Immature natural killer cell (primary cell): ENCODE results near the gene BRD3OS. TPM values are rescaled to one million over a fixed set of nuclear protein-coding genes. Genes with fewer than 3 reads are reported as not detected.

Experiments used
- DNase-seq, 3 donors: peaks; one replicate each; pipeline ENCODE4 v3.0.0; 2022; ENCODE audit warnings: mixed read lengths in 1 of 3
- H3K27ac Mint-ChIP-seq, 6 donors: one replicate each; pipeline ENCODE4 v1.8.0; 2020; ENCODE audit warnings: mixed read lengths in 6 of 6, mild to moderate bottlenecking in 5 of 6, inconsistent platforms in 4 of 6, moderate library complexity in 3 of 6
- H3K27me3 Mint-ChIP-seq, 3 donors: one replicate each; pipeline ENCODE4 v1.8.0; 2020 to 2021; ENCODE audit warnings: low read depth in 3 of 3, mild to moderate bottlenecking in 3 of 3, mixed read lengths in 3 of 3, moderate library complexity in 3 of 3, inconsistent platforms in 1 of 3
- H3K36me3 Mint-ChIP-seq, 3 donors: one replicate each; pipeline ENCODE4 v1.8.0; 2020; ENCODE audit warnings: mixed read lengths in 3 of 3, inconsistent platforms in 2 of 3, mild to moderate bottlenecking in 2 of 3
- H3K4me1 Mint-ChIP-seq, 2 donors: one replicate each; pipeline ENCODE4 v1.8.0; 2020; ENCODE audit warnings: inconsistent platforms in 2 of 2, mild to moderate bottlenecking in 2 of 2, mixed read lengths in 2 of 2, moderate library complexity in 1 of 2
- H3K4me3 Mint-ChIP-seq, 5 donors: one replicate each; pipeline ENCODE4 v1.8.0; 2020; ENCODE audit warnings: mild to moderate bottlenecking in 5 of 5, mixed read lengths in 5 of 5, inconsistent platforms in 3 of 5, moderate library complexity in 3 of 5
- H3K9me3 Mint-ChIP-seq, 6 donors: one replicate each; pipeline ENCODE4 v1.8.0; 2020; ENCODE audit warnings: mild to moderate bottlenecking in 6 of 6, mixed read lengths in 6 of 6, inconsistent platforms in 4 of 6, moderate library complexity in 3 of 6
- polyA plus RNA-seq, 3 donors: library from polyadenylated mRNA; unstranded; fragments of 300-500 nt; fragmentation: Illumina TruSeq; gene quantifications; one replicate each; pipeline ENCODE4 v1.2.3, GENCODE V29; 2021

The BRD3OS gene, protein sequence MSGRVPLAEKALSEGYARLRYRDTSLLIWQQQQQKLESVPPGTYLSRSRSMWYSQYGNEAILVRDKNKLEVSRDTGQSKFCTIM
- 10 to 100 TPM; 13.7 to 14.9 (median 13.8) TPM for polyA plus RNA-seq

DNA sequence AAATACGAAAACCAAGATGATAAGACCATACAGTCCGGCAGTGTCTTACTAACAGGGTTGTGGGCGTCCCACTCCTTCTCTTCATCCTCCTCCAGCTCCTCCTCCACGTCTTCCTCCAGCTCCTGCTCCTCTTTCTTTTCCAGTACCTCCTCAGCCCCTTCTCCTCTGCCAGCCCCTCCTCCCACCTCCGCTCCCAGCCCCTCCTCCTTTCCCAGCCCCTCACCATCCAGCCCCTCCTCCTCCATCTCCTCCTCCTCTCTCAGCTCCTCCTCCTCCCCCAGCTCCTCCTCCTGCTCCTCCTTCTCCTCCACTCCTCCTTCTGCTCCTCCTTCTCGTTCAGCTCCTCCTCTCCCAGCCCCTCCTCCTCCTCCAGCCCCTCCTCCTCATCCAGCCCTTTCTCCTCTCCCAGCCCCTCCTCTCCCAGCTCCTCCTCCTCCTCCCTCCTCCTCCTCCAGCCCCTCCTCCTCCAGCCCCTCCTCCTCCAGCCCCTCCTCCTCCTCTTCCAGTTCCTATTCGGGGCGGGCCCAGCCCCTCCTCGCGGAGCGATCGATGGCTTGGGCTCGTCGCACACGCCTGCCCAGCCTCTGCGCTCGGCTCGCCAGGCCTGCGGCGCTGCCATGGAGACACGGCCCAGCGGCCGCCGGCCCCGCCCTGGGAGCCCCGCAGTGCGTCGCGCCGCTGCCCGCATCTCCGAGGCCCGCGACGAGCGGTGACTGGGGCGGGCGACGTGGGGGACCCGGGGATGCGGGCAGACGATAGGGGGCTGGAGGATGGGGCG, at the start of gene BRD3OS:
Gene BRD3OS, plus strand, starts transcription at position 654 of the 778 bp plus-strand sequence. CDS start 1,267 bp downstream, outside the sequence.
- H3K4me1 Mint-ChIP-seq: peaks cover 14 to 23% of the 10 kb centered on the region in 2 donors
- peak within 1 kb of the TSS; percentile 31 to 77 (median 66) for H3K27ac Mint-ChIP-seq
- peak; percentile 88 to 92 (median 91) for DNase-seq
- H3K36me3 Mint-ChIP-seq: no peaks in the 10 kb centered on the region
- H3K9me3 Mint-ChIP-seq: no peaks in the 10 kb centered on the region
- peak within 1 kb of the TSS; percentile 71 to 82 (median 75) for H3K4me3 Mint-ChIP-seq
- H3K27me3 Mint-ChIP-seq: peaks cover 0 to 6% (median 0%) of the 10 kb centered on the region in 3 donors

GRCh38 chr9:133975511-133975910, 49.8 kb upstream of the BRD3OS start:
- no peaks in the 10 kb centered on the region for H3K4me1 Mint-ChIP-seq
- H3K36me3 Mint-ChIP-seq: no peaks in the 10 kb centered on the region
- DNase-seq: no peak
- no peak overlapping the region for H3K27ac Mint-ChIP-seq
- H3K4me3 Mint-ChIP-seq: no peak overlapping the region
- H3K9me3 Mint-ChIP-seq: no peaks in the 10 kb centered on the region
- H3K27me3 Mint-ChIP-seq: peaks cover 0 to under 1% (median 0%) of the 10 kb centered on the region in 3 donors

DNA sequence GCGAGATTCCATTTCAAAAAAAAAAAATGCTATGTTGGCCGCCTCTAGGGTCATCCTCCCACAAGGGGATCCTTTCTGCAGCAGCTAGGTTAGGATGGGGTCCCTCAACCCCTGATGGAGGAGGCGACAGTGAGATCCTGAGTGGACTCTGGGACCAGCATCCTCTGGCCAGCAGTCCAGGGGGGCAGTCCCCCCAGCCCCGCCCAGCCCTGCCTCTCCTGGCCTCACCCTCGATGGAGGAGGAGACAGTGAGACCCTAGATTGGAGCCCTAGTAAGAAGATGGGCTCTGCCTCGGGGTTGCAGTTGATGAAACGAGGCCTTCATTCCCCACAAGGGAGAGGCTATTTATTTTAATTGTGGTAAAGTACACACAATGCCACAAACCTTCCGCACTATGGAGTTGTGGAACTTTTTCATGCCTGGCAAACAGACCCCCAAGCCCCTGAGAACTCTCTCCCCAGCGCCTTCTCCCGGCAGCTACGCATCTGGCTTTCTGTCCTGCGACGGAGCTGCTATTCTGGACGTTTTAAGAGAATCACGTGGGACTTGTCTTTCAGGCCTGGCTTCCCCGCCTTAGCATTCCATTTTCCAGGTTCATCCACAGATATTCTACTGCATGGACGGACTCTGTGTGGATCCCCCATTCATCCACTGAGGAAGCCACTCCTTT, 49.0 kb upstream of the BRD3OS start:
- Mint-ChIP-seq H3K27me3 (no peaks in the 10 kb centered on the region), H3K4me3 (no peak overlapping the region), H3K4me1 (no peaks in the 10 kb centered on the region), H3K9me3 (no peaks in the 10 kb centered on the region), H3K27ac (no peak overlapping the region), H3K36me3 (no peaks in the 10 kb centered on the region)
- no peak for DNase-seq

DNA sequence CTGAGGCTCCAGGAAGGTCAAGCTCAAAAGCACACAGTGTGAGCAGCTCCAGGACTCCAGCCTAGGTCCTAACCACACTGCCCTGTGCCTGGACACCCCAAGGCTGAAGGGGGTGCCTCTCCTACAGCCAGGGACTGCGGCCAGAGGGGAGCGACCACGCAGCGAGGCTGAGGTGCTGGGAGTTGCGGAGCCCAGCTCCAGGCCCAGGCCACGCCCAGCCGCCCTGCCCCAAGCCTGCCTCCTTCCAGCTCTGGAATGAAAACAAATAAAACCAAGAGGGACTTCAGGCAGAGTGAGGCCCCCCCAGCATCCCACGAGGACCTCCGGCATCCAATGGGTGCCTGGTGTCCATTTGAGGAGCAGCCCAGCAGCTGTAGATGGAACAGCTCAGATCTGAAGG, 48.4 kb upstream of the BRD3OS start:
- H3K27me3 Mint-ChIP-seq: no peaks in the 10 kb centered on the region
- no peaks in the 10 kb centered on the region for H3K36me3 Mint-ChIP-seq
- no peak overlapping the region for H3K4me3 Mint-ChIP-seq
- H3K27ac Mint-ChIP-seq: no peak overlapping the region
- no peaks in the 10 kb centered on the region for H3K9me3 Mint-ChIP-seq
- DNase-seq: no peak
- H3K4me1 Mint-ChIP-seq: no peaks in the 10 kb centered on the region

DNA sequence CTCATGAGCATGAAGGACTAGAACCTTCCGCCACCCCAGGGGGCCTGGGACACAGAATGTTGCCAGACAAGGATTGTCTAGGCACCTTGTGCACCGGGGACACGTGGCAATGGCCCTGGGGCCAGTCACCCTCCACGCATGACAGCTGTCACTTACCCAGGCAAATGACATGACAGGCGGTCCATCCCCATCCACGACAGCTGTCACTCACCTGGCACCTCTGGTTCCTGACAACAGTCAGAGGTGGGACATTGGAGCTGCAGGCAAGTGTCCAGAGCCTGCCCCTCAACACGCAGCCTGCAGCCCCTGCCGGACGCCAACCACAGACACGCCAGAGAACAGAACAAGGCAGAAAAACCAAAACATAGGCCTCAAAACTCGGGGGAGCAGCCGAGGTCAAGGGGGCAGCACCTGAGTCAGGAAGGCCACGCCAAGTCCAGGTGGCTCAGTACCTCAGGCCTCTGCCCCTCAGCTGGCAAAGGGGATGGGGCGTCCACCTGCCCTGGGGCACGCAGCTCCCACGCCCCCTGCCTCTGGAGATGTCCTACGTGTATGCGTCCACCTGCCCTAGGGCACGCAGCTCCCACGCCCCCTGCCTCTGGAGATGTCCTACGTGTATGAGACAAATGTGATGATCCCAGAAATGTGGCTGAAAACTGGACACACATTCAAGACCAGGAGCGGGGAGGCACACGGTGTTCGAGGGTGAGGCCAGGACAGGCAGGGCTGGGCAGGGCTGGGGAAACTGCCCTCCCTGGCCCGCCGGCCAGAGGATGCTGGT, 47.7 kb upstream of the BRD3OS start:
- Mint-ChIP-seq H3K9me3 (no peaks in the 10 kb centered on the region), H3K4me3 (no peak overlapping the region)
- no peak for DNase-seq

DNA sequence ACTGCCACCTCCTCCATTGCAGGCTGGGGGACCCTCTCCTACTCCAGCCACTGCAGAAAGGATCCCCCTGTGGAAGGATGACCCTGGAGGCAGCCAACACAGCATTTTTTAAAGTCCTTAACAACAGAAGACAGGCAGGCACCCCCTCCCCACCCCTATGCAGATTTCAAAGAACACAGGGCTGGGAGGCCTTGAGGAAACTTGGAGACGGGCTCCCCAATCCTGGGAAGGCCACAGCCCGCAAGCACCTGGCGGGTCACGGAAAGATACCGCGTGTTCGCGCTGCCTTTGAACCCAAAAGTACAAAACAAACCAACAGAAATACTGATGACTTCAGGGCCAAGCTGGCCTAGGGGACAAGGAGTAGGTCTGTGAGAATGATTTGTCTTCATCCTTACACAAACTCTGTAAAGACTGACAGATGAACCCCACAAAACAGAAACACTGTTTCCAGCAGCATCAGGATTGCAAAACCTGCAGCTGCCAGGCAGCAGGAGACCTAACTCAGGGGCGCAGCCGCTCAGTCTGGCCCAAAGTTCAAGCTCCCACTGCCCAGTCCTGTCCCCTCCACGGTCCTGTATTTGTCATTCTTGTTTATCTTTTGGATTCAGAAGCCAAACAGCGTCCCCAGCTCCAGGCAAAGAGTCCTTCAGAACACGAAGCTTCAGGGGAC, 46.9 kb upstream of the BRD3OS start:
- Mint-ChIP-seq H3K4me1 (no peaks in the 10 kb centered on the region), H3K27me3 (no peaks in the 10 kb centered on the region), H3K4me3 (no peak overlapping the region), H3K27ac (no peak overlapping the region), H3K9me3 (no peaks in the 10 kb centered on the region), H3K36me3 (no peaks in the 10 kb centered on the region)
- no peak for DNase-seq

More for the DNA sequence above, 47.7 kb upstream of the BRD3OS start:
- H3K4me1 Mint-ChIP-seq: no peaks in the 10 kb centered on the region
- no peaks in the 10 kb centered on the region for H3K27me3 Mint-ChIP-seq
- no peak overlapping the region for H3K27ac Mint-ChIP-seq
- H3K36me3 Mint-ChIP-seq: no peaks in the 10 kb centered on the region

GRCh38 chr9:133978899-133979272, 46.4 kb upstream of the BRD3OS start:
- Mint-ChIP-seq H3K4me3 (no peak overlapping the region), H3K27me3 (no peaks in the 10 kb centered on the region), H3K27ac (no peak overlapping the region), H3K4me1 (no peaks in the 10 kb centered on the region), H3K9me3 (no peaks in the 10 kb centered on the region), H3K36me3 (no peaks in the 10 kb centered on the region)
- no peak for DNase-seq

DNA sequence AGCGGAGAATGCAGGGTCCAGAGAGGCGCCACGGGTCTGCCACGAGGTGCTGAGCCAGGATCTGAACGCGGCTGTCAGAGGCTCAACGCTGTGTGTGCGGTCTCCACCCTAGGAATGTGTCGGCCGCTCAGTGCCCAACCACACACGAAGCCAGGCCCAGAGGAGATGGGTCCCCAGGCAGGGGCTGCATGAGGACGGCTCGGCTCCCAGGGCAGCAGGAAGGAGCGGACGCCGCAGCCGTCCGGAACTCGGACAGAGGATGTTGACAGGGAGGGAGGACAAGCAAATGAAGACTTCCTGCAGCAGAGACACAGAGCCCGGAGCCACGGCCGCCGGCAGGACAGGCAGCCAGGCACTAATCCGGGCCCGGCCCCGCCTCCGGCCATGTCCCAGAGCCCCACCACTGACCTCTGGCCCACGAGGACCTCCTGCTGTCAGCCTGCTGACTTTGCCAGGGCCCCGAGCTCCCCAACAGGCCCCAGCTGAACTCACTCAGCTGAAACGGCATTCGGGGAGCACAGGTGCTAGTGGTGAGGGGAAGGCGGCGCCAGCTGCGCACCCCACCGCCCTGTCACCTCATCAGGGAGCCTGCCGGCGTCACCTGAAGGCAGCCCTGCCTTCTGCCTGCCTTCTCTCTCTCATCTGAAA, 45.9 kb upstream of the BRD3OS start:
- Mint-ChIP-seq H3K36me3 (no peaks in the 10 kb centered on the region), H3K4me3 (no peak overlapping the region), H3K27ac (peak overlapping the region in 1 of 6 donors; percentile 35), H3K27me3 (no peaks in the 10 kb centered on the region), H3K4me1 (no peaks in the 10 kb centered on the region), H3K9me3 (no peaks in the 10 kb centered on the region)
- no peak for DNase-seq

GRCh38 chr9:133979921-133980863, 45.1 kb upstream of the BRD3OS start:
- H3K4me1 Mint-ChIP-seq: no peaks in the 10 kb centered on the region
- no peaks in the 10 kb centered on the region for H3K9me3 Mint-ChIP-seq
- DNase-seq: no peak
- H3K36me3 Mint-ChIP-seq: no peaks in the 10 kb centered on the region
- H3K27me3 Mint-ChIP-seq: peaks cover 0 to 1% (median 0%) of the 10 kb centered on the region in 3 donors
- peak overlapping the region in 1 of 6 donors; percentile 35 for H3K27ac Mint-ChIP-seq
- H3K4me3 Mint-ChIP-seq: no peak overlapping the region

DNA sequence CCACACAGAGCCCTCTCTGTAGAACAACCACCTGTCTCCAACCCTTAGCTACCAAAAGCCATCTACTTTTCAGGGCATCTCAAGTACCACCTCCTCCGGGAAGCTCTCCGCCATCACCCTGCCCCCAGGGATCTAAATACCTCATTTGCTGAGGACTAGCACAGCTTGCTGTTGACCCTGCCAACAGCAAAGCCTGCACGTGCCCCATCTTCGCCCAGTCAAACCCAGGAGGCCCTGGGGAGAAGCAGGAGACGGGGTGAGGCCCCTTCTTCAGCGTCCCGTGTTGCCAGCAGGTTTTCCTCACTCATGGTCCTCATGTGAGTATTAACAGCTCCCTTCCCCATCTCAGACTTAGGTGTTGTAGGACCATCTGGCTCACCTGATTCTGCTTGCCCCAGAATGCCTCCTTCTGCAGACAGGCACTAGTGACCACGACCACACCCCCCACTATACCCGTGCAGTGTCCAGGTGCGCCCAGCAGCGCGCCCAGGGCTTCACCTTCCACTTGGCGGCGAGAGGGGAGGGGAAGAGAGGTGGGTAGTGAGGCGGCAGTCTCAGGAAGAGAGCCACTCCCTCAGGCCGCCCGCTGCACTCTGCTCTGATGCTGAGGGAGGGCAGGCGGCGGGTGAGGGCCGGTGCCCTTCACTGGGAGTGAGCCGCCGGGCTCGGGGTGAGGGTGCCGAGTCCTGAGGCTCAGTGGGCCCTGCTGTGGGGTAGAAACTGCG, 44.3 kb upstream of the BRD3OS start:
- DNase-seq: no peak
- Mint-ChIP-seq H3K27ac (no peak overlapping the region), H3K4me1 (no peaks in the 10 kb centered on the region), H3K27me3 (peaks cover 0 to 2% (median 1%) of the 10 kb centered on the region in 3 donors), H3K4me3 (no peak overlapping the region), H3K9me3 (no peaks in the 10 kb centered on the region), H3K36me3 (no peaks in the 10 kb centered on the region)

GRCh38 chr9:133981589-133981957, 43.7 kb upstream of the BRD3OS start:
- Mint-ChIP-seq H3K36me3 (no peaks in the 10 kb centered on the region), H3K4me3 (no peak overlapping the region), H3K9me3 (no peaks in the 10 kb centered on the region), H3K27ac (no peak overlapping the region), H3K4me1 (no peaks in the 10 kb centered on the region), H3K27me3 (peaks cover 0 to 4% (median 1%) of the 10 kb centered on the region in 3 donors)
- no peak for DNase-seq
